Loucy (cell line): ENCODE data around the gene RUFY3.
"Not testable (repeated sequence)": the region's sequence is repeated elsewhere in the genome, so short reads cannot be mapped to it uniquely, and the experiment has no call there.

Experiments used
- H2AFZ ChIP-seq: fragments of 200-600 bp; sonication (generic); 2 replicates; pipeline ENCODE4 v1.6.0; 2016; ENCODE audit warnings: antibody characterized with exemption, mild to moderate bottlenecking, low read length, moderate library complexity
- H3F3A ChIP-seq: fragments of 200-600 bp; 2 replicates; pipeline ENCODE4 v1.6.0; 2016; ENCODE audit warnings: antibody characterized with exemption, low read depth, mild to moderate bottlenecking
- H3K27me3 ChIP-seq: fragments of 200-600 bp; sonication (generic); 2 replicates; pipeline ENCODE4 v1.6.1; 2014; ENCODE audit warnings: low read length, mild to moderate bottlenecking; ENCODE audit not compliant: insufficient read depth, poor library complexity, severe bottlenecking
- H3K36me3 ChIP-seq: fragments of 200-600 bp; sonication (generic); 2 replicates; pipeline ENCODE4 v1.6.1; 2016; ENCODE audit warnings: low read length; ENCODE audit not compliant: insufficient read depth
- H3K4me1 ChIP-seq: fragments of 200-600 bp; sonication (generic); 2 replicates; pipeline ENCODE4 v1.5.1; 2014; ENCODE audit warnings: low read length, mild to moderate bottlenecking; ENCODE audit not compliant: insufficient read depth, poor library complexity, severe bottlenecking
- H3K4me2 ChIP-seq: fragments of 200-600 bp; sonication (generic); 2 replicates; pipeline ENCODE4 v1.6.0; 2014; ENCODE audit warnings: antibody characterized with exemption, low read length, low read depth, mild to moderate bottlenecking; ENCODE audit not compliant: poor library complexity, severe bottlenecking
- H3K4me3 ChIP-seq: fragments of 200-600 bp; sonication (generic); 2 replicates; pipeline ENCODE4 v1.5.1; 2014; ENCODE audit warnings: low read length, mild to moderate bottlenecking, mixed read lengths; ENCODE audit not compliant: poor library complexity, severe bottlenecking
- H3K79me2 ChIP-seq: fragments of 200-600 bp; sonication (generic); 2 replicates; pipeline ENCODE4 v1.6.1; 2014; ENCODE audit warnings: low read length; ENCODE audit not compliant: insufficient read depth
- H3K9ac ChIP-seq: fragments of 200-600 bp; sonication (generic); 2 replicates; pipeline ENCODE4 v1.6.0; 2014; ENCODE audit warnings: mild to moderate bottlenecking, low read depth, low read length, moderate library complexity; ENCODE audit not compliant: poor library complexity, severe bottlenecking
- H3K9me2 ChIP-seq: fragments of 200-600 bp; sonication (generic); replicated peaks from 2 replicates; pipeline ENCODE4 v1.6.1; 2016; ENCODE audit warnings: low read depth, low read length, mixed read lengths
- H3K9me3 ChIP-seq: fragments of 200-600 bp; sonication (generic); 2 replicates; pipeline ENCODE4 v1.6.1; 2014; ENCODE audit warnings: mild to moderate bottlenecking, antibody characterized with exemption, low read length, low read depth; ENCODE audit not compliant: insufficient read depth
- H4K20me1 ChIP-seq: fragments of 200-600 bp; sonication (generic); 2 replicates; pipeline ENCODE4 v1.6.0; 2014; ENCODE audit warnings: antibody characterized with exemption, low read length, mild to moderate bottlenecking; ENCODE audit not compliant: insufficient read depth, poor library complexity, severe bottlenecking
- EZH2phosphoT487 ChIP-seq: fragments of 200-600 bp; IDR thresholded peaks from 2 replicates; pipeline ENCODE4 v1.6.1; 2018; ENCODE audit warnings: antibody characterized with exemption, mild to moderate bottlenecking, moderate library complexity, borderline replicate concordance
- TF ChIP-seq, protein P1 (sequence below): fragments of 200-600 bp; sonication (generic); conservative IDR thresholded peaks from 2 replicates; pipeline ENCODE4 v1.5.1; 2014; ENCODE audit warnings: mild to moderate bottlenecking, antibody characterized with exemption, low read length

RUFY3 gene

DNA sequence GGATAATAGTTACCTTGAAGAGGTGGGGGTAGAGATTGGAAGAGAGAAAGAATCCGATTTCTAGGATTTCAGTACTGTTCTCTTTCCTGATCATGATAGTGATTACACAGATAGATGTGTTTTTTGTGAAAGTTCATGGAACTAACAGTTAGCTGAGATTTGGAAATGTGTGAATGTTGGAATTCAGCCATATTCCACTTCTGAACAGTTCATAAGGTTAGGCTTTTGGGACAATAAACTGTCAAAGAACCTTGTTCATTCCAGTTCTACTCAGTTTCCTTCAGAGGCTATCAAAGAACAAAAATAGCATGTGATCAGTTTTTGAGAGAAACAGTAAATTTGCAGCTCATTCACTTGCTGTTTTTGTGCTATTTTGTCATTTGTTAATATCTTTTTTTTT, 43.6 kb downstream of the RUFY3 start:
- H3K9ac ChIP-seq: no peak overlapping the region
- H2AFZ ChIP-seq: no peak overlapping the region
- peaks cover 49% of the 10 kb centered on the region; the same call in 1 of the 2 replicates for H3K36me3 ChIP-seq
- H3F3A ChIP-seq: no peaks in the 10 kb centered on the region
- H4K20me1 ChIP-seq: no peaks in the 10 kb centered on the region
- no peak overlapping the region for H3K4me2 ChIP-seq
- no peak overlapping the region for H3K4me3 ChIP-seq
- no peak for TF ChIP-seq EZH2phosphoT487
- TF ChIP-seq, protein P1, sequence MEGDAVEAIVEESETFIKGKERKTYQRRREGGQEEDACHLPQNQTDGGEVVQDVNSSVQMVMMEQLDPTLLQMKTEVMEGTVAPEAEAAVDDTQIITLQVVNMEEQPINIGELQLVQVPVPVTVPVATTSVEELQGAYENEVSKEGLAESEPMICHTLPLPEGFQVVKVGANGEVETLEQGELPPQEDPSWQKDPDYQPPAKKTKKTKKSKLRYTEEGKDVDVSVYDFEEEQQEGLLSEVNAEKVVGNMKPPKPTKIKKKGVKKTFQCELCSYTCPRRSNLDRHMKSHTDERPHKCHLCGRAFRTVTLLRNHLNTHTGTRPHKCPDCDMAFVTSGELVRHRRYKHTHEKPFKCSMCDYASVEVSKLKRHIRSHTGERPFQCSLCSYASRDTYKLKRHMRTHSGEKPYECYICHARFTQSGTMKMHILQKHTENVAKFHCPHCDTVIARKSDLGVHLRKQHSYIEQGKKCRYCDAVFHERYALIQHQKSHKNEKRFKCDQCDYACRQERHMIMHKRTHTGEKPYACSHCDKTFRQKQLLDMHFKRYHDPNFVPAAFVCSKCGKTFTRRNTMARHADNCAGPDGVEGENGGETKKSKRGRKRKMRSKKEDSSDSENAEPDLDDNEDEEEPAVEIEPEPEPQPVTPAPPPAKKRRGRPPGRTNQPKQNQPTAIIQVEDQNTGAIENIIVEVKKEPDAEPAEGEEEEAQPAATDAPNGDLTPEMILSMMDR: no peak
- H3K4me1 ChIP-seq: peaks cover under 1% of the 10 kb centered on the region
- H3K9me2 ChIP-seq: no peaks in the 10 kb centered on the region
- H3K27me3 ChIP-seq: no peaks in the 10 kb centered on the region
- H3K9me3 ChIP-seq: no peaks in the 10 kb centered on the region
- H3K79me2 ChIP-seq: peaks cover 6% of the 10 kb centered on the region; the same call in 1 of the 2 replicates

DNA sequence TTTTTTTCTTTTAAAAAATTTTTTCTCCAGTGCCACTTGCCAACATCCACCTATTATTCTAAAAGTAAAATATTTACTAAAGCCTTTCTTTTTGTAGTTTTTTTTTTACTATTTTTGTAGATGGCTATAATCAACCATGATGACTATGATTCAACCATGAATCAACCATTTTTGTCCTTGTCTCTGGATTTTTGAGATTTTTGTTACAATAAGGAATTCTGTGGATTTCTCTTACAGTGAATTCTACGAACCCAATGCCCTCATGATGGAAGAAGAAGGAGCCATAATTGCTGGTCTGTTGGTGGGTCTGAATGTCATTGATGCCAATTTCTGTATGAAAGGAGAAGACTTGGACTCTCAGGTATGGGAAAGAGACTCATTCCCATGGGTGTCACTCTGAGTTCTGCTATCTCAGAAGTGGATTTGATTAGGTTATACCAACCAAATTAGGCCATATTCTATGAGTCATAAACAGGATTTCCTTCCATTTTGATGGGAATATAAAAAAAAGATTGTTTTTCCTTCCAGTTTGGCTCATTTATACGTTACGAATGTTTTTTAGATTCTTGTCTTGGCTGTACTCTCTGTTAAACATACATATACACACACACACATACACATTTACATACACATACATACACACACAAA, 46.7 kb downstream of the RUFY3 start:
- H3K36me3 ChIP-seq: peaks cover 48% of the 10 kb centered on the region

DNA sequence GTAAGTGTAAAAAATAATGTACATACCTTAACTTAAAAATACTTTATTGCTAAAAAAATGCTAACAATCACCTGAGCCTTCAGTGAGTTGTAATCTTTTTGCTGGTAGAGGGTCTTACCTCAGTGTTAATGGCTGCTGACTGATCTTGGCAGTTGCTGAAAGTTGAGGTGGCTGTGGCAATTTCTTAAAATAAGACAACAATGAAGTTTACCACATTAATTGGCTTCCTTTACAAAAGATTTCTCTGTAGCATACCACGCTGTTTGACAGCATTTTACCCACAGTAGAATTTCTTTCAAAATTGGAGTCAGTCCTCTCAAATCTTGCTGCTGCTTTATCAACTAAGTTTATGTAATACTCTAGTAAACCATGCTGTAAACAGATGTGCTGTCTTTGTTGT, 47.6 kb downstream of the RUFY3 start:
- H3K4me3 ChIP-seq, H4K20me1 ChIP-seq, H3K27me3 ChIP-seq, H3K4me1 ChIP-seq, H3K4me2 ChIP-seq, H3K9me2 ChIP-seq, H3K9me3 ChIP-seq, H3F3A ChIP-seq, H3K9ac ChIP-seq, H3K79me2 ChIP-seq, H2AFZ ChIP-seq: not testable (repeated sequence)
- peaks cover 47% of the 10 kb centered on the region for H3K36me3 ChIP-seq

More for the DNA sequence above, 46.7 kb downstream of the RUFY3 start:
- H3K9me3 ChIP-seq: no peaks in the 10 kb centered on the region
- H3F3A ChIP-seq: no peaks in the 10 kb centered on the region
- no peak for TF ChIP-seq EZH2phosphoT487
- TF ChIP-seq, protein P1: no peak
- no peak overlapping the region for H2AFZ ChIP-seq
- no peak overlapping the region for H3K4me2 ChIP-seq
- no peaks in the 10 kb centered on the region for H3K27me3 ChIP-seq
- no peak overlapping the region for H3K9ac ChIP-seq
- H3K4me1 ChIP-seq: no peaks in the 10 kb centered on the region
- H3K79me2 ChIP-seq: no peaks in the 10 kb centered on the region
- H3K9me2 ChIP-seq: no peaks in the 10 kb centered on the region
- H3K4me3 ChIP-seq: no peak overlapping the region
- H4K20me1 ChIP-seq: no peaks in the 10 kb centered on the region

DNA sequence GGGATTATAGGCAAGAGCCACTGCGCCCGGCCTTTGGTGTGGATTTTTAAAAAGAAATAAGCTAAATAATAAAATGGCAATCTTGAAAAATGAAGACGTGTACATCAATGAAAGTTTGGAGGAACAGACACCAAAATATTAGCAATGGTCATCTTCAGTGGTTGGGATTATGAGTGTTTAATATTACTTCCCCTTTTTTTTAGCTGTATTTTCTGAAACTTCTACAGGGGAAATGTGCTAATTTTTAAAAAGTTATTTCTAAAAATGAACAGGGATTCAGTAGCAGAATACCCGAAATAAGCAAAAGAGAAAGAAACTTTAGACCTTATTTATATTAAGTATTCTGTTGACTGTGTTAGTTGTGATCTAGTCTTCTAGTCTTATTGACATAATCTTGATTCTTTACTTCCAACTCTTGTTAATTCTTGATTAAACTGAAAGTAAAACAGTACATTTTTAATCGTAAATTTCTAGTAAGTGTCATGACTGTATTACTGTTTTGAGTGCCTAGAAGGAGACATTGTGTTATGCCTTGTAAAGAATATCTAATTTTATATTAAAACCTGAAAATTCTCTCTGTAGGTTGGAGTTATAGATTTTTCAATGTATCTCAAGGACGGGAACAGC, 51.3 kb downstream of the RUFY3 start:
- no peak for TF ChIP-seq EZH2phosphoT487
- TF ChIP-seq, protein P1: no peak
- Histone ChIP-seq H3K4me2 (no peak overlapping the region), H2AFZ (no peak overlapping the region)

More for the DNA sequence above, 51.3 kb downstream of the RUFY3 start:
- Histone ChIP-seq H4K20me1 (no peaks in the 10 kb centered on the region), H3F3A (no peaks in the 10 kb centered on the region), H3K36me3 (peaks cover 39% of the 10 kb centered on the region), H3K9ac (no peak overlapping the region), H3K79me2 (no peaks in the 10 kb centered on the region), H3K4me3 (no peak overlapping the region), H3K9me2 (no peaks in the 10 kb centered on the region), H3K27me3 (no peaks in the 10 kb centered on the region), H3K9me3 (no peaks in the 10 kb centered on the region), H3K4me1 (no peaks in the 10 kb centered on the region)
